NCI-H2196 treated with DMSO at 0.1 percent for 48 hours (cell line): ENCODE measurements around the gene SKAP1.

Experiments used
- DNase-seq: peaks from one replicate; lab custom pipeline; 2025; ENCODE audit not compliant: unreplicated experiment; lab: John Stamatoyannopoulos, UW

SKAP1 gene

DNA sequence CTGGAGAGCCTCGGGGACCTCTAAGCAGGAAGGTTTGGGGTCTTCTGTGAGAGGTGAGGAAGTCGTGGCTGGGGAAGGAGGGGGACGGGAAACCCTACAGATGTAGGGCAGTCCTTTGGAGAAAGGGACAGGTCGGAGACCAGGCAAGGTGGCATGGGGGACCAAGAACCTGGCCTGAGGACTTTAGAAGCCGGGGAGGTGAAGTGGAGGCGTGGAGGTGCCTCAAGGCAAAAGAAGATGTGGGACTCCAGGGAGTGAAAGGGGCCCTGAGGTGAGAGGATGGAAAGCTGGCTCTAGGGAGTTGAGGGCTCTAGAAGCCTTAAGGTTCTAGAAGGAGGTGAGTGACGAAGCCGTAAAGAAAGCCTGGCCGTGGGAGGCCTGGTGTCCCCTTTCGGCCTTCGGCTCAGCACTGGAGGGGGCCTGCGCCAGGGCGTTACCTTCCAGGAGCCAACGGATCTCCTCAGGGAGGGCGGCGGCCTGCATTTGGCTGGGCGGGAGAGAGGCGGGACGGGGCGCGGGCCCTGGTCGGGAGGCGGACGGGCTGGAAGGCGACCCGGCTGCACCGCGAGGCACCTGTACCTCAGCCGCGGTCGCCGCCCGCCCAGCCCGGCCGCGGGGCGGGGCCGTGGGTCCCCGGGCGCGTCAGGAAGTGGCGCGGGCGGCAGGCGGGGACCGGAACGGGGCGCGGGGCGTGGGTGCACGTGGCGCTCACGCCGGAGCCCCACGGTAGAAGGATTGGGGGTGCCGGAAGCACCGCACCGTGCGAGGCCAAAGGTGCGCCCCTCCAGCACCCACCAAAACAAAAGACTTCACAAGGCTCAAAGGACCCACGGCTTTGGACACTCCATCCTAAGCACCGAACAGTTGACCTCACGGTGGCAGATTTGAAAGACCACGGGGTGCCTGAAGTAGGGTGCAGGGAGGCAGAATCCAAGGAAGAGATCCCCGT is at the start of gene SKAP1:
TSS of gene SKAP1 (minus strand) at position 577 of the 949 bp plus-strand sequence.
- no peak for DNase-seq

DNA sequence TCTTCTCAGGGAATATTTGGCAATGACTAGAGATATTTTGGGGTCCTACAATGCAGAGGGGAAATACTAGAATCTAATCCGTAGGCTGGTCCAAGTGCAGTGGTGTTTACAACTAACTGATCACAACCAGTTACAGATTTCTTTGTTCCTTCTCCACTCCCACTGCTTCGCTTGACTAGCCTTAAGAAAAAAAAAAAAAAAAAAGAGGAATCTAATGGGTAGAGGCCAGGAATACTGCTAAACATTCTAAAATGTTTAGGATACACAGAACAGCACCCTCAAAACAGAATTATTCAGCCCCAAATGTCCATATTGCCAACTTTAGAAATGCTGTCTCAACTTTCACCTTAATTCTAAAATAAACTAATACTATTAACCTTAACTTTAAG is 49.0 kb upstream of the SKAP1 start:
- no peak for DNase-seq

DNA sequence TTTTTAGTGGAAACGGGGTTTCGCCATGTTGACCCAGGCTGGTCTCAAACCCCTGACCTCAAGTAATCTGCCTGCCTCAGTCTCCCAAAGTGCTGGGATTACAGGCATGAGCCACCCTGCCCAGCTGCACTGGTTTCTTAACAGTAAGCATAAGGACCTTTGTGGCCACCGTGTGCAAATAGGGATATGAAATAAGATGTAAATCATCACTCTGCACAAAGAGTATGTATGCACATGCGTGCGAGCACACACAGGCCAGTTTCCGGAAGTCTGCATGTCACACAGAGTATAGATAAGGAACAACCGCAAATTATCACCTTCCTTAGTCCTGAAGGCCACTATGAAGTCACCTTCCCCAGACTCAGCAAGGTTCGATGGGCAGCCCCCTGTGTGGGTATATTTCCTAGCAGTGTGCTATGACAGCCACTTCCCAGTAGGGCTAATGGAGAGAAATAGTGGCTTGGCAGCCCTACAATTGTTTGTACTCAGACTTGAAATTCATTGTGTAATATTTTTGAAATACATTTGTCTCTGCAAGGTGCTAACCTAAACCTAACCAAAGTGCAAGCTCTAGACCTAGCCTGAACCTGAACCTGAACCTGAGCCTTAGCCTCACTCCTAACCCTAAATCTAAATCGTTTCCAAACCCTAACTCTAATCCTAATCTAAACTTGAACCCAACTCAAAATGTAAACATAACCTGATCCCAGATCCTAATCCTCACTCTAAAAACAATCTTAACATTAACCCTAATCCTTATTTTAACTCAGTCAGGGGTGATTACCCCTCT is 48.4 kb upstream of the SKAP1 start:
- no peak for DNase-seq

DNA sequence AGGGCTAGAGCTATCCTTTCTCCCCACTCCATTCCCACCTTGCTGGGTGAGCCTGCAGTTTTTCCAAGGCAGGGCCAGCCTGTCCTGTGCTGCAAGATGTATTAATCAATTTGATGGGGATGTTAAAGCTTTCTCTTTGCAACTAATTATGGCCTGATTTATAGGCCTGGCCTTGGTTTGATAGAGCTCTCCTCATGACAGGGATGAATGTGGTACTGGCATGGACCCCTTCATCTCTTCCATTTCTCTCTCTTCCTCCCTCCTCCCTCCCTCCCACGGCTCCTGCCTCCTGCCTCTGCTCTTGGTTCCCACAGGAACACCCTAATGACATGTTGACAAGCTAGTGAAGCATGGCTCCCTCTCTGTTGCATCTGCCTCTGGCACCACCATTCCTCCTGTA is 47.2 kb upstream of the SKAP1 start:
- DNase-seq, result no peak

DNA sequence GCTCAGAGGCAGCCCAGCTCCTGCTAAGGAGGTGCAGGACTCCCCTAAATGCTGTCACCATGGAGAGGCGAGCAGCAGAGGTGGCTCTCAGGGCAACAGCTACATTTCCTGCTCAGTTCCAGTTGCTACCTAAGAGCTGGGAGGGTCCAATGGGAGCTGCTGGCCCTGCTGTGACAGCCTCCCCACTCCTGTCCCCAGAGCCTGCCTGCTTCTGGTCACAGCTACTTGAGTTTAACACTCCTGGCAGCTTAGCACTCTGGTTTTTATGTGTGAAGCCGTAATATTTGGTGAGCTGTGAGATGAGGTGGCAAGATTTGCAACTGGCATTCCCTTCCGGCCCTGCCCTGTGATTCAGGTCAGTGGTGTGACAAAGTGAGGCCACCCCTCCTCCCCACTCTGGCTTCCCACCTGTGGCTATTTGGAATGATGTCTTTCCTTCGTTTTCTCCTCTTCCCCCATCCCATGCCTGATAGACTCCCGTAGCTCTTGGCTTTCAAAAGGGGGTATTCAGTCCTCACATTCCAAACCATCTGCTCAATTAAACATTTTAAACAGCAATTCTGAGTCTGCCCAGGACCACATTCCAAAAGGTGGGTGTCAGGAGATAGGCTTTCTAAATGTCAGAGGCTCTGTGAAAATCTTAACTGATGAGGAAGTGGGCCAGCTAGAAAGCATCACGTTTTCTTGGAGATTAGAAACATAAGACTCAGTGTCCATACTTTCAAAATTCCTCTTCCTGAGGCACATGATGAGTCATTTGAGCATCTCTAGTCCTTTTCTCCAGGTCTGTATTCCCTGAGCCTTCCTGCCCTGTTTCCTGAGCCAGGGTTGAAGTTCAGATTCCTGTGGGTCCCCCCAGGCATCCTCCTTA is 42.6 kb upstream of the SKAP1 start:
- DNase-seq, result no peak

DNA sequence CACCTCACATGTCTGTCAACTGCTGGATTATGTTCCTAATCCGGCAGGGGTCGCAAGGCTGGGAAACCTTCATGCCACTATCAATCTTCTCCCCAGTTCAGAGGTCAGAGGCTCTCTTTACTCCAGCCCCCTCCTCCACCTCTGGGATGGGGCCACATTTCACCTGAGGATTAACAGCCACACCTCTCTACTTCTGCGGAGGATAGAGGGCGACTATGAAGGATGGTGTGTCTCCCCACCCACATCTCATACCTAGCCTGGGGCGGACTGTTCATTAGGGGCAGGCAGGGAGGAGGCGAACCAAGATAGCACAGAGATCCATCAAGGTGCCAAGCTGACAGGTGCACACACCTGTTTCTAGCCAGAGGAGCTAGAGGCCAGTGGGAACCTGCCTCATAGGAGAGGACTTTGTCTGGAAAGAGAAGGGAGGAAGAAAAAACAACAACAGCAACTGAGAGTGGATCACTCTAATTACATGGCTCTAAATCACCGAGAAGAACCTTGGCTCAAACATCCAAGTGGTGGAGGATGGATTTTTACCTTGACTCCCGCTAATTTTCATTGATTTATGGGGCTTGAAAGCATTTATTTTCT is 41.9 kb upstream of the SKAP1 start:
- no peak for DNase-seq

DNA sequence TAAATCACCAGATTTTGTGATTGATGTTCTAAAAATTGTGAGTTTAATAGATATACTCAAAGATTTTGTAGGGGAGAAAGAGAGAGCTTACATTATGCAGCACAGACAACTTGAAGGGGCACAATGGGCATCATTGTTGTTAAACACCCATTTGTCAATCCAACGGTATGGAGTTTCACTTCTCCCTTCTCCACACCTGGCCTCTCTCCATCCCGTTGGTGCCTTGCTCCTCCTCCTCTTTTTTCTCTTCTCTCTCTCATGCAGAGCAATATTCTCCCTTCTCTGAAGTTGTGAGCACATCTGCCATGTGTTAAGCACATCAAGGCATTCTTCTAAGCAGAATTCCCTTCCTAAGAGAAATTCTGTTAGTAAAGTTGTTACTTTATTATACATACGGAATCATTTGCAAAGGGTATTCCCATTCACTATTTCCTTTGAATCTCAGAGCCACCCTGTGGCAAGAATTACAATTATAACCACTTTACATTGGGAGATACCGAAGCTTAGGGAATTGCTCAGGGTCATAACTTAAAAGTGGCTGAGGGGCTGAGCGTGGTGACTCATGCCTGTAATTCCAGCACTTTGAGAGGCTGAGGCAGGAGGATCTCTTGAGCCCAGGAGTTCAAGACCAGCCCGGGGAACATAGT is 40.5 kb upstream of the SKAP1 start:
- no peak for DNase-seq

DNA sequence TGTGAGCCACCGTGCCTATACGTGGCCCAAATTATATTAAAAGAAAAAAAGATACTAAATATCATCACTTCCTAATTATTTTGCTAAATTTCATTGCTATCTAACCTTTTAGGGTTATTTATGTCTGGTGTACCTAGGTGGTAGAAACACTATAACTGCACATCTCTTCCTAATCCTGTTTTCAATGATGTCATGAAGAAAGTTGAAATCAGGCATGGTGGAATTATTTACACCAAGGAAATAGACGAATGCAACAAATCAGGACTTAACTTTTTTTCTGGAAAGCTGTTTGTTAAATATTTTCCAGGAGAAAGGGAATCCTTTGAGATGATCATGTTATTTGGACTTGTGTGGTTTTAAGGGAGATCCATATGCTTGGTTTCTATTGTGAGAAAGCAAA is 39.2 kb upstream of the SKAP1 start:
- DNase-seq, result no peak

DNA sequence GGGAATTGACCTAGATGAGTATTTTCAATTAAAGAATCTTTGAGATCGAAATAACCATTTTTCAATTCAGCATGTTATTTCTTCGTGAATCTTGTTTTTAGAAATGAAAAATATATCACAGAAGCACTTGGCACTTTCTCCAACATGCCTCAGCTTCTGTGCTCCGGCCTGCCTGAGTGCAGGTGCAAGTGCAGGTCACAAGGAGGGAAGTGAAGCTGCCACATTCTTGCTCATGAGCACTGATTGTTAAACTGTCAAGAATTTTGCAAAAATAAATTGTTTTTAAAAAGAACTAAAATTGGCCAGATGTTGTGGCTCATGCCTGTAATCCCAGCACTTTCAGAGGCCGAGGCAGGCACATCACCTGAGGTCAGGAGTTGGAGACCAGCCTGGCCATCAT is 38.3 kb upstream of the SKAP1 start:
- DNase-seq, result no peak

DNA sequence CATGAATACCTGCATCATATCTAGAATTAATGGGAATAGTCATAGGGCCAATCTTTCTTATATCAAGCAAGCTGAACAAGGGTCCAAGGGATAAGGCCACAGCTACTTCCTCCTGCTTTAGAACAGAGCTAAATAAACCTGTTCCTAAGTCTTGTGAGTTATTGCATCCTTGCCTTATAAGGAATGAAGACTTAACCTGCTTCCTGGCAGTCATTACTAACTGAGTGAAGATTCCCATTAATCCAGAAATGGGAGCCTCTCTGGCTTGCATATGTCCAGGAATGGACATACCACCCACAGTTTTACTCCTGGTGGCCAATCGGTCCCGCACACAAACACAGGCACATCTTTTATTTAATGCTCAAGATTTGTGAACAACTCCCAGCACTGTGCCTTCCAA is 35.9 kb upstream of the SKAP1 start:
- no peak for DNase-seq

DNA sequence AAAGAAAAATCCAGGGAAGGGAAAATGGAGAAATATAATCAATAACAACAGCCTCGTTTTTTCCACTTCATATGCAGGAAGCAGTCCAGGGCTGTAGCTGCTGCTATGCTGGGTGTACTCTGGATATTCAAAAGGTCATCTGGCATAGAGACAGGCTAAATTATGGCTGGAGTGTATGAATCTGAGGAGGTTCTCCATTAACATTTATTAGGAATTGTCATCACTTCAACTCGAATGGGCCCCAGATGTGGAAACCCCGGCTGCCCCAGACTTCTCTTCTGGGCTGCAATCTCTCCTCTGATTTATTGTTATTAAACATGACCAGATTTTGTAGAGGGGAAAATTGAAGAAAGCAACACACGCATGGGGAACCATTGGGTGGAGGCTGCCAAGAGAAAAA is 33.5 kb upstream of the SKAP1 start:
- DNase-seq, result no peak

DNA sequence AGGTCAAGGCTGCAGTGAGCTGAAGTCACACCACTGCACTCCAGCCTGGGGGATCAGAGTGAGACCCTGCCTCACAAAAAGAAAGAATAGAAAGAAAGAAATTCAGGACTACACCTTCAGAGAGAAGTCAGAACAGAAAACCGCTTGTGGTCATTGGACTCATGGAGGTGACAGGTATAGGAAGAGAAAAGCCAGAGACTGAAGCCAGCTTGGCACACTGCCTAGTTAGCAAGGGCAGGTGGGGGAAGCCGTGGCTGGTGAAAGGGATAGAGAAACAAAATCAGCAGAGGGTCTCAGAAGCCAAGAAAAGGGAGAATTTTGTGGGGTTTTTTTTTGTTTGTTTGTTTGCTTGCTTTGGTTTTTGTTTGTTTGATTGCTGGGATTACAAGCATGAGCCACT is 32.9 kb upstream of the SKAP1 start:
- DNase-seq, result peak; percentile 32

DNA sequence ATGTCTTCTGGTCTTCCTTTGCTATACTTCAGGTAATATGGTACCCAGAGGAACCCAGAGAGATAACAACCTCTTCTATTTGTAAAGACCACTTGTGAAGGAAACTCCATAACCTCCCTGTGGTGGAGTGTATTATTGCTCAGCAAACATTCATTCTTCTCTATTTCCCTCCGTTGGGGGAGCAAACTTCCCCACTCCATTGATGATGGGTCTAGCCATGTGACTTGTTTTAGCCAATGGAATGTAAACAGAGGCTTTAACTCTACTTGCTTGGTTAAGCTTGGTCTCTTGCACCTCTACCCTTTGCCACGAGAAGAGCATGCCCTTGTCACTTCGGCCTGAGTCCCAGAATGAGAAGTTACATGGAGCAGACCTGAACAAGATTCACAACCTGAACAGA is 30.0 kb upstream of the SKAP1 start:
- DNase-seq, result no peak

DNA sequence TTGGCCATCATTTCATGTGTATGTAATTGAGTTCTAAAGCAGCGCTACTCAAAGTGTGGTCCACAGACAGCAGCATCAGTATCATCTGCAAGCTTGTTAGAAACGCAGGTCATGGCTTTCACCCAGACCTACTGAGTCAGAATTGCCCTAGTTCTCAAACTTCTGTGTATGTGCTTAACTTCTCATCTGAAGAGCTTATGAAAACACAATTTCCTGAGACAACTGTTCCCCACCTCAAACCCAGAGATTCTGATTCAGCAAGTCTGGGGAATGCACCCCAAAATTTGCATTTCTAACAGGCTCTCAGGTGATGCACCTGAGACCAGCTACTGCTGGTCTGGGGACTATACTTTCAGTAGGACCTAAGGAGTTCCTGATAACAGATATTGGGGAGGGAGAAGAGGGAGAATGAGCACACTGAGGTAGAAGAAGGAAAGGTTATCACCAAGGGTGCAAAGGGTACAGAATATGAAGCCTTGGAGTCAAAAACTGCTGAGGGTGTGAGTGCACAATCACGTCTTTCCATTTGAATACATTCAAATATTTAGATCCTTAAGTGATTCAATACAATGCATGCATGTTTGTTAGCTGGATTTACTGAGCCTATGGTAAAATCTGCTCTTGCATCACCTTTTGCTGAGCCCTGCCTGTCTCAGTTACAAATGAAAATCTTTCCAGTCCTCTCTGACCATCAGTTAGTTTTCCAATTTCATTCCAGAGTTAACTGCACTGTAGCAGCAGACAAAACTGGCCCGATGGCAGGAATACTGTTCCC is 29.2 kb upstream of the SKAP1 start:
- DNase-seq, result no peak

DNA sequence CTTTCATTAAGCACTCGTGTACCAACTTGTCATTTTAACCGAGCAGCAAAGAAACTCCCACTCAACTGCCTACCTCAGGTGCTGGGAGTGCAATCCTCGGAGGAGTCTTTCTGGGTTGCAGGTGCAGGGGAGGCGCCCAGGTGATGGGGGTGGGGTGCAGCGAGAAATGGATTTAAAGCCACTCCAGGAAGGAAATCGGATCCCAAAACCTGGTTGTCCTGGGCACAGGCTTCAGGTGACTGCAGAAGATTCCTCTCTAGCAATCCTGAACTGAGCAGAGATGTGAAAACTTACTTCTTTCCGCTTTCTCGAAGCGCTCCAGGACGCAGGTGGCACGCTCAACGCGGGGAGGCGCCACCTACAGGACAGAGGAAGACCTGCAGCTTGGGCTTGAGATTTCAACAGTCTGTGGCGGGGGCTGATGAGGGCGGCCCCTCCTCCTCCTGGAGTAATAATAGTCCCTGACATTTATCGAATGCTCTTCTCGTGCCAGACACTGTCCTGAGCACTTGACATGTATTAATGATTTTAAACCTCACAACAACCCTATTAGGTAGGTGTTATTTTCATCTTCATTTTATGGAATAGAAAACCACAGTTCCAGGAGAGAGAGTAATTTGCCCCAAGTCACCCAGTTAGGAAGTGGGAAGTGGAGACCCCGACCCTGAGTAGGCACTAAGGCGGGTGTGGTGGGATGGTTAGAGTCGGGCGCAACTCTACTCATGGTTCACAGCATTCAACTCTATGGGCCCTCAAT is 27.2 kb upstream of the SKAP1 start:
- peak; percentile 49 for DNase-seq

DNA sequence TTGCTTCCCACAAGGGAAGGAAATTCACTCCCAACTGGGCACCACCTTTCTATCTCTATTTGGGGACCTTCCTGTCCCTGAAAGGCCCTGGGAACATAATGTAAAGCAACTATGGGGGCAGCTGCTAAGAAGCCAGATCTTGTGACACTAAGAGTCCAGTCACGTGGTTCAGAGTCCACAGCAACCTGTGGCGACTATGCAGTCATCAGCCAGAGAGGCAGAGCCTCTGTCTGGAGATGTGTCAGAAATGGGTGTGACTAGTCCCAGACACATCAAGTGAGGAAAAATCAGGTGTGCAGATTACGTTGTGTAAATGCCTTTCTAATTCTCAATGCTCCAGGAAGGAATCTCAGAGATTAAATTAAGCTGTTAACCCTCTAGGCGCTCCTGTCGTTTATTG is 26.6 kb upstream of the SKAP1 start:
- no peak for DNase-seq

DNA sequence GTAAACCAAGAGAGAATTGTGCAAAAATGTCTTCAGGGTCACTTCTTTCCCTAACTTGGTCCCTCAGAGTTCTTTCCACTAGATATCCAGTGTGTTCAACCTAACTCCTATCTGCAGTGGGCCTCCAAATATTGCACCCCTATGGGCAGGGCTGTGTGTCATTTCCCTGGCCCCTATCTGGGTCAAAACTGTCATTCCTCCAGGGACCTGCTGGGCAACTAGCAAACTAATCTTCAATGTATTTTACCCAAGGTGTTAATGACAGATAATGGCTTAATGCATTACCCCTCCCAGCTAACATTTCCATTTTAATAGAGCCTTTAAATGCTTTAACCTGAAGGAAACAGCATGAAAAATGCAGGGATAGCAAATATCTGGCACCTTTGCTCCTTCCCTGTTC is 25.8 kb upstream of the SKAP1 start:
- DNase-seq, result no peak

DNA sequence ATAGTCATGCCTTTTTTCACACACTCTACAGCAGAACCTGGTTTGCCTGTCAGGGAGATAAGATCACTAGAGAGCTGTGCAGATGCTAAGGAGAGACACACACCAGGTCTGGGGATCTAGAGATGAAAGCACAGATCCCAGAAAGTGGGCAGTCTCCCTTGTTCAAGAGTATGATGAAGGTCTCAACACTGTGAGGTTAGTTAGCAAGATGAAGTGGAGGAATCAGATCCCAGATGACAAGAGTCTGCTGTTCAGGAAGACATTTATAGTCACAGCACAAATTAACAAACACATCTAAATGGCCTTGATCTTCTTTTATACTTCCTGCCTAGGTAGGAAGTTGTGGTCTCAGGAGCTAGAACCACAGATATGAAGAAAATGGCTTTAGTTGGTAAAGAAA is 23.4 kb upstream of the SKAP1 start:
- no peak for DNase-seq

DNA sequence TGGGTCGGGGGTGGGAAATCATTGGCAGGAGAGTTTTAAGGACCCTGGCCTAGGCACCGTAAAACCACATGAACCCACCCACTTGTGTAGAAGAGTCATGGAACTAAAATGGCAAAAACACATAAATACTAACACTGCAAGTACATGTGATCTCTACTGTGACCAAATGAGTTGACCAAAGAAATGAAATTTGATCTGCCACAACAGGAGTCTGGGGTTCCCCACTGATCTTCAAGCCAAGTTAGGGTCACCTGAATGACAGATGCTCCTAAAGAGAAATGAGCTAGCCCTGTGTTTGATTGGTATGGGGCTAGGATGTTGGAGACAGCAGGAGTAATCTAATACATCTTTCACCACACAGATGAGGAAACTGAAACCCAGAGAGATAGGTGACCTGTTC is 21.5 kb upstream of the SKAP1 start:
- no peak for DNase-seq
